ENCODE data around the gene MYF6. TPM values are rescaled to one million over a fixed set of nuclear protein-coding genes. Genes with fewer than 3 reads are reported as not detected.
A peak's percentile ranks its signal among the peaks of the same experiment; 100 is the strongest.

Gene MYF6
- total and polyA plus RNA-seq, 2 donors from 2014 or later: not detected

DNA sequence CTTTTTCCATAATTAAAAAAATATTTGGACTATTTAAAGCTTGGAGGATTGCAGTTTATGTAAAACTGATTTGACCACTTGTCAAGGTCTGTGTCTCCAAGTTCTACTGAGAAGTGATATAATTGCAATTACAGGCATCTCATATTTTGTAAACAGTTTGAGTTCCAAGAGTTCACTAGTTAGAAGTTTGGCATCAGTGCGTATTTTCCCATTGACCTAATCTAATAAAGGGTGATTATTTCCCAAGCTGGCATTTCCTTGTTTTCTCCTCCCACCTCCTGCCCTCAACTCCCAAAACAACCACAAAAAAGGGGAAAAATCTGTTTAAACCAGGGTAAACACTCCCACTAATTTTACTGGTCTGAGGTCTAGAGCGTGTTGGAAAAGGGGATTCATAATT is 3.0 kb upstream of the MYF6 start:
- Histone ChIP-seq H3K36me3 (ENCODE audit: control insufficient read depth in 2 of 3, insufficient read depth in 3 of 3, low read length in 3 of 3) (no peaks in the 10 kb centered on the region), H3K27me3 (ENCODE audit: control insufficient read depth, insufficient read depth, low read length) (peaks cover 13% of the 10 kb centered on the region), H3K9me3 (ENCODE audit: control insufficient read depth in 2 of 3, insufficient read depth in 1 of 3, low read length in 3 of 3) (no peaks in the 10 kb centered on the region), H3K27ac (ENCODE audit: low read depth in 2 of 2, low read length in 2 of 2) (no peak overlapping the region), H3K4me1 (ENCODE audit: control insufficient read depth in 2 of 3, insufficient read depth in 2 of 3, low read depth in 1 of 3, low read length in 3 of 3) (peaks cover 0 to 5% (median 0%) of the 10 kb centered on the region in 3 donors), H3K4me3 (ENCODE audit: low read length in 3 of 3) (no peak overlapping the region), H3K9ac (ENCODE audit: low read length in 3 of 3) (no peak overlapping the region)
- TF ChIP-seq, protein P1, sequence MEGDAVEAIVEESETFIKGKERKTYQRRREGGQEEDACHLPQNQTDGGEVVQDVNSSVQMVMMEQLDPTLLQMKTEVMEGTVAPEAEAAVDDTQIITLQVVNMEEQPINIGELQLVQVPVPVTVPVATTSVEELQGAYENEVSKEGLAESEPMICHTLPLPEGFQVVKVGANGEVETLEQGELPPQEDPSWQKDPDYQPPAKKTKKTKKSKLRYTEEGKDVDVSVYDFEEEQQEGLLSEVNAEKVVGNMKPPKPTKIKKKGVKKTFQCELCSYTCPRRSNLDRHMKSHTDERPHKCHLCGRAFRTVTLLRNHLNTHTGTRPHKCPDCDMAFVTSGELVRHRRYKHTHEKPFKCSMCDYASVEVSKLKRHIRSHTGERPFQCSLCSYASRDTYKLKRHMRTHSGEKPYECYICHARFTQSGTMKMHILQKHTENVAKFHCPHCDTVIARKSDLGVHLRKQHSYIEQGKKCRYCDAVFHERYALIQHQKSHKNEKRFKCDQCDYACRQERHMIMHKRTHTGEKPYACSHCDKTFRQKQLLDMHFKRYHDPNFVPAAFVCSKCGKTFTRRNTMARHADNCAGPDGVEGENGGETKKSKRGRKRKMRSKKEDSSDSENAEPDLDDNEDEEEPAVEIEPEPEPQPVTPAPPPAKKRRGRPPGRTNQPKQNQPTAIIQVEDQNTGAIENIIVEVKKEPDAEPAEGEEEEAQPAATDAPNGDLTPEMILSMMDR (IDR thresholded peaks at IDR 0.05; ENCODE audit: borderline replicate concordance, extremely low read depth, insufficient read depth): no peak
- no peak for DNase-seq
- intact Hi-C loops (cut with DNase I): no loop called here
- no peak for FAIRE-seq

DNA sequence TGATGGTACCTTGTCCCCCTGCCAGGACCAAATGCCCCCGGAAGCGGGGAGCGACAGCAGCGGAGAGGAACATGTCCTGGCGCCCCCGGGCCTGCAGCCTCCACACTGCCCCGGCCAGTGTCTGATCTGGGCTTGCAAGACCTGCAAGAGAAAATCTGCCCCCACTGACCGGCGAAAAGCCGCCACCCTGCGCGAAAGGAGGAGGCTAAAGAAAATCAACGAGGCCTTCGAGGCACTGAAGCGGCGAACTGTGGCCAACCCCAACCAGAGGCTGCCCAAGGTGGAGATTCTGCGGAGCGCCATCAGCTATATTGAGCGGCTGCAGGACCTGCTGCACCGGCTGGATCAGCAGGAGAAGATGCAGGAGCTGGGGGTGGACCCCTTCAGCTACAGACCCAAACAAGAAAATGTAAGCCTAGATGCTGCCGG is 410 bp downstream of the MYF6 start:
- Histone ChIP-seq H3K4me1 (ENCODE audit: control insufficient read depth in 2 of 3, insufficient read depth in 2 of 3, low read depth in 1 of 3, low read length in 3 of 3) (peaks cover 0 to 5% (median 0%) of the 10 kb centered on the region in 3 donors), H3K27ac (ENCODE audit: low read depth in 2 of 2, low read length in 2 of 2) (no peak overlapping the region), H3K4me3 (ENCODE audit: low read length in 3 of 3) (no peak overlapping the region), H3K9ac (ENCODE audit: low read length in 3 of 3) (no peak overlapping the region), H3K9me3 (ENCODE audit: control insufficient read depth in 2 of 3, insufficient read depth in 1 of 3, low read length in 3 of 3) (no peaks in the 10 kb centered on the region), H3K27me3 (ENCODE audit: control insufficient read depth, insufficient read depth, low read length) (peaks cover 29% of the 10 kb centered on the region), H3K36me3 (ENCODE audit: control insufficient read depth in 2 of 3, insufficient read depth in 3 of 3, low read length in 3 of 3) (no peaks in the 10 kb centered on the region)
- TF ChIP-seq, protein P1 (IDR thresholded peaks at IDR 0.05; ENCODE audit: borderline replicate concordance, extremely low read depth, insufficient read depth): no peak
- intact Hi-C loops (cut with DNase I): no loop called here
- DNase-seq: peak in 2 of 5 donors; percentile 34 to 72
- no peak for FAIRE-seq

DNA sequence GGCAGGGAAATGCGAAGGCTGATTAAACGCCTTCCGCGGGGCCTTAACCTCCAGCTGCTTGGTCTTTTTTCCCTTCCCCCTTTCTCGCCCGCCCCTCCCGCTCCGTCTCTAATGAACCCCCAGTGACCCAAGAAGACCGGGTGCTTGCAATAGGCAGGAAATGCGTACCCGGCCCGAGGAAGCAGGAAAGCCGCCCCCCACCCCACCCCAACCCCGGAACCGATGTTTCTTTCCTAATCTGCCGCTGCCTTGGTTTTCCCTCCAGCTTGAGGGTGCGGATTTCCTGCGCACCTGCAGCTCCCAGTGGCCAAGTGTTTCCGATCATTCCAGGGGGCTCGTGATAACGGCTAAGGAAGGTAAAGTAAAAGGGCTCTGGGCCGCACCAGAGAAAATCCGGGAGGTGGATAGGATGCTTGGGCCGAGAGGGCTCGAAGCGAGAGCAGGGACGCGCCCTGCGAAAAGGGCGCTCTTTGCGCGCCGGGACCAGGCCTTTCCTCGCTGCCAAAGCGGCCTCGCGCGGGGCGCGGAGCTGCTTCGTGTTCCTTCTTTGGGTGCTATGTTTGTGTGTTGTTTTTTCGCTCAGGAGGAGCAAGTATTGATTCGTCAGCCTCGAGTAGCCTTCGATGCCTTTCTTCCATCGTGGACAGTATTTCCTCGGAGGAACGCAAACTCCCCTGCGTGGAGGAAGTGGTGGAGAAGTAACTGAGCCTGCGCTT is 983 bp downstream of the MYF6 start:
- no peaks in the 10 kb centered on the region for H3K36me3 ChIP-seq (ENCODE audit: control insufficient read depth in 2 of 3, insufficient read depth in 3 of 3, low read length in 3 of 3)
- no peak for FAIRE-seq
- peaks cover 29% of the 10 kb centered on the region for H3K27me3 ChIP-seq (ENCODE audit: control insufficient read depth, insufficient read depth, low read length)
- intact Hi-C loops (cut with DNase I): no loop called here
- no peaks in the 10 kb centered on the region for H3K9me3 ChIP-seq (ENCODE audit: control insufficient read depth in 2 of 3, insufficient read depth in 1 of 3, low read length in 3 of 3)
- H3K27ac ChIP-seq (ENCODE audit: low read depth in 2 of 2, low read length in 2 of 2): no peak overlapping the region
- H3K9ac ChIP-seq (ENCODE audit: low read length in 3 of 3): no peak overlapping the region
- peaks cover 0 to 5% (median 0%) of the 10 kb centered on the region in 3 donors for H3K4me1 ChIP-seq (ENCODE audit: control insufficient read depth in 2 of 3, insufficient read depth in 2 of 3, low read depth in 1 of 3, low read length in 3 of 3)
- TF ChIP-seq, protein P1 (IDR thresholded peaks at IDR 0.05; ENCODE audit: borderline replicate concordance, extremely low read depth, insufficient read depth): no peak
- peak in 2 of 5 donors; percentile 32 to 54 for DNase-seq
- H3K4me3 ChIP-seq (ENCODE audit: low read length in 3 of 3): peak overlapping the region in 1 of 3 donors; percentile 38
